T-cell (primary cell): ENCODE results near the gene MNAT1. TPM values are rescaled to one million over a fixed set of nuclear protein-coding genes. Genes with fewer than 3 reads are reported as not detected.

ENCODE experiments used
- ATAC-seq, 4 experiments: fragments of 200-7000 bp in 3 of 4; fragments of 150-1000 bp in 1 of 4; cut with Tn5 transposase; replicated peaks in 1 of 4; 1 replicate in 3 of 4; 2 replicates in 1 of 4; pipeline ENCODE4 v1.10.0; 2021; ENCODE audit warnings: moderate library complexity in 3 of 4, mild to moderate bottlenecking in 2 of 4, moderate number of reproducible peaks in 1 of 4
- CTCF ChIA-PET, 2 donors: fragments of 300-600 bp; sonication (Branson Sonifier 250); formaldehyde crosslinking; loops; one replicate each; lab custom pipeline; 2022; ENCODE audit warnings: antibody characterized with exemption in 2 of 2; lab: Charles Lee
- POLR2A ChIA-PET, 2 donors: fragments of 300-600 bp; sonication (Branson Sonifier 250); formaldehyde crosslinking; loops; one replicate each; lab custom pipeline; 2022; ENCODE audit warnings: antibody characterized with exemption in 2 of 2; lab: Charles Lee
- DNase-seq, 35 experiments: peaks; one replicate each; pipeline versions ENCODE4 v3.0.0 to v3.0.0-alpha.2; 2013 to 2023
- H3K27ac ChIP-seq: one replicate; pipeline ENCODE4 v1.5.1; 2013; ENCODE audit warnings: low read length
- H3K27me3 ChIP-seq, 2 experiments: replicated peaks in 1 of 2; 1 replicate in 1 of 2; 2 replicates in 1 of 2; pipeline versions ENCODE4 v1.6.1 to v1.7.0; 2013; ENCODE audit warnings: low read length in 1 of 2, mixed read lengths in 1 of 2; ENCODE audit not compliant: control insufficient read depth in 2 of 2, insufficient read depth in 2 of 2; ENCODE audit errors: extremely low read depth in 1 of 2
- H3K36me3 ChIP-seq, 2 donors: 1 replicate in 1 of 2; 2 replicates in 1 of 2; pipeline versions ENCODE4 v1.6.1 to v1.7.0; 2013; ENCODE audit warnings: low read length in 1 of 2; ENCODE audit not compliant: control insufficient read depth in 2 of 2, insufficient read depth in 1 of 2; ENCODE audit errors: extremely low read depth in 1 of 2
- H3K4me1 ChIP-seq, 2 experiments: 1 replicate in 1 of 2; 2 replicates in 1 of 2; pipeline versions ENCODE4 v1.6.1 to v1.7.0; 2013; ENCODE audit warnings: low read length in 2 of 2, mixed read lengths in 1 of 2; ENCODE audit not compliant: insufficient read depth in 2 of 2, control insufficient read depth in 1 of 2; ENCODE audit errors: extremely low read depth in 1 of 2
- H3K4me3 ChIP-seq, 2 donors: 1 replicate in 1 of 2; 2 replicates in 1 of 2; pipeline versions ENCODE4 v1.5.1 to v1.7.0; 2013; ENCODE audit warnings: mild to moderate bottlenecking in 2 of 2, low read length in 1 of 2, moderate library complexity in 1 of 2; ENCODE audit not compliant: control insufficient read depth in 1 of 2; ENCODE audit errors: extremely low read depth in 1 of 2
- H3K9me3 ChIP-seq: 2 replicates; pipeline ENCODE4 v1.7.0; 2013
- H3K27ac Mint-ChIP-seq, 2 donors: one replicate each; pipeline ENCODE4 v1.8.0; 2020 to 2021; ENCODE audit warnings: mild to moderate bottlenecking in 2 of 2, mixed read lengths in 2 of 2
- H3K27me3 Mint-ChIP-seq, 2 donors: one replicate each; pipeline ENCODE4 v1.8.0; 2021 to 2022; ENCODE audit warnings: mixed read lengths in 2 of 2
- H3K36me3 Mint-ChIP-seq: one replicate; pipeline ENCODE4 v1.8.0; 2021; ENCODE audit warnings: mixed read lengths
- H3K4me1 Mint-ChIP-seq, 3 donors: one replicate each; pipeline ENCODE4 v1.8.0; 2020 to 2022; ENCODE audit warnings: mixed read lengths in 3 of 3, mild to moderate bottlenecking in 1 of 3
- H3K4me3 Mint-ChIP-seq, 3 donors: one replicate each; pipeline ENCODE4 v1.8.0; 2020 to 2022; ENCODE audit warnings: mild to moderate bottlenecking in 3 of 3, mixed read lengths in 3 of 3, moderate library complexity in 3 of 3
- H3K9me3 Mint-ChIP-seq, 3 donors: one replicate each; pipeline ENCODE4 v1.8.0; 2020 to 2022; ENCODE audit warnings: mixed read lengths in 3 of 3
- WGBS: methylation state at CpG from one replicate; pipeline ENCODE4 v1.1.5; 2013; ENCODE audit warnings: missing lambda C conversion rate; ENCODE audit not compliant: insufficient coverage; 5-methylcytosine and 5-hydroxymethylcytosine counted together
- total RNA-seq, 35 experiments: library from RNA in 6 of 35; stranded (reverse) in 6 of 35; fragments of 120-200 nt in 1 of 35; gene quantifications; one replicate each; pipeline versions ENCODE4 v1.2.1 to v1.2.4 and lab custom pipeline; 2013 to 2026

The MNAT1 gene
- total RNA-seq, 5 donors from 2014 or later (not counting 1 experiment from before 2014, with no cell fraction given) = 14.7 to 24.8 (median 19.2) TPM

GRCh38 chr14:60977847-60978246, 243.3 kb downstream of the MNAT1 start:
- DNase-seq (no peak), ATAC-seq (no peak)
- H3K4me3 Mint-ChIP-seq = no peak overlapping the region
- no peaks in the 10 kb centered on the region for H3K27me3 Mint-ChIP-seq
- no peaks in the 10 kb centered on the region for H3K9me3 ChIP-seq
- H3K4me1 ChIP-seq = peaks cover 12 to 19% of the 10 kb centered on the region in 2 experiments
- no CpG with 5 or more reads among the region's 2 CpGs for WGBS
- H3K27me3 ChIP-seq = no peaks in the 10 kb centered on the region
- H3K27ac ChIP-seq = no peak overlapping the region
- peaks cover 0 to 5% of the 10 kb centered on the region in 2 donors for H3K36me3 ChIP-seq
- ChIA-PET CTCF (no interaction called here), POLR2A (interaction anchor here in 1 of 2 donors (0.7 kb wide), 1 partner anchor 1790 kb away, joined by 3 read pairs; no protein-coding TSS in a partner anchor)
- H3K4me1 Mint-ChIP-seq = peaks cover 19 to 30% (median 20%) of the 10 kb centered on the region in 3 donors
- H3K27ac Mint-ChIP-seq = peak overlapping the region in 1 of 2 donors; percentile 19
- H3K4me3 ChIP-seq = no peak overlapping the region
- H3K9me3 Mint-ChIP-seq = no peaks in the 10 kb centered on the region
- H3K36me3 Mint-ChIP-seq = peaks cover 9% of the 10 kb centered on the region

- Mint-ChIP-seq H3K9me3 (no peaks in the 10 kb centered on the region), H3K4me3 (no peak within 1 kb of the TSS), H3K27ac (no peak within 1 kb of the TSS), H3K27me3 (no peaks in the 10 kb centered on the region), H3K36me3 (peaks cover 13% of the 10 kb centered on the region), H3K4me1 (peaks cover 24 to 30% (median 25%) of the 10 kb centered on the region in 3 donors)
- peaks cover 0 to 8% of the 10 kb centered on the region in 2 donors for H3K36me3 ChIP-seq
- peak within 1 kb of the TSS; percentile 94 for H3K27ac ChIP-seq
- H3K4me1 ChIP-seq = peaks cover 12 to 19% of the 10 kb centered on the region in 2 experiments
- DNase-seq (peak; percentile 83 to 96 (median 89)), ATAC-seq (peak; percentile 88 to 92 (median 91))
- POLR2A ChIA-PET = interaction anchor here (0.5 to 0.6 kb wide), 3 partner anchors 63 to 338 kb away, joined by 3 to 8 read pairs (median 4); no protein-coding TSS in a partner anchor
- H3K4me3 ChIP-seq = peak within 1 kb of the TSS; percentile 99
- no peaks in the 10 kb centered on the region for H3K9me3 ChIP-seq
- under 1% methylated on average over 53 of the region's 59 CpGs for WGBS
- CTCF ChIA-PET = interaction anchor here in 1 of 2 donors (0.5 to 1.4 kb wide), 4 partner anchors 248 to 715 kb away, joined by 3 to 4 read pairs (median 3); no protein-coding TSS in a partner anchor
- H3K27me3 ChIP-seq = no peaks in the 10 kb centered on the region
Measured at GRCh38 chr14:60980811-60981632, 246.5 kb downstream of the MNAT1 start, which contains the start of the genes SLC38A6 and TRMT5. TSS of gene SLC38A6 (plus strand) at chr14:60981245. CDS start at chr14:60981278, 33 bp downstream. TSS of gene TRMT5 (minus strand) at chr14:60981079. CDS start at chr14:60980973, 106 bp downstream.

- Mint-ChIP-seq H3K27me3 (no peaks in the 10 kb centered on the region), H3K27ac (no peak overlapping the region), H3K4me1 (peaks cover 21 to 27% (median 23%) of the 10 kb centered on the region in 3 donors), H3K36me3 (peaks cover 15% of the 10 kb centered on the region), H3K4me3 (no peak overlapping the region), H3K9me3 (no peaks in the 10 kb centered on the region)
- POLR2A ChIA-PET = no interaction called here
- H3K9me3 ChIP-seq = no peaks in the 10 kb centered on the region
- peak overlapping the region; percentile 99 for H3K4me3 ChIP-seq
- no peak for ATAC-seq
- CTCF ChIA-PET = interaction anchor here in 1 of 2 donors (0.6 to 1.4 kb wide), 3 partner anchors 299 to 715 kb away, joined by 3 to 4 read pairs (median 3); no protein-coding TSS in a partner anchor
- H3K27me3 ChIP-seq = no peaks in the 10 kb centered on the region
- DNase-seq = peak in 1 of 35 experiments; percentile 8
- peaks cover 12 to 19% of the 10 kb centered on the region in 2 experiments for H3K4me1 ChIP-seq
- peak overlapping the region; percentile 94 for H3K27ac ChIP-seq
- peaks cover 0 to 8% of the 10 kb centered on the region in 2 donors for H3K36me3 ChIP-seq
- WGBS = no CpG with 5 or more reads among the region's 12 CpGs
Measured at GRCh38 chr14:60981633-60982455, 247.3 kb downstream of the MNAT1 start.

- H3K36me3 Mint-ChIP-seq = peaks cover 19% of the 10 kb centered on the region
- no peaks in the 10 kb centered on the region for H3K27me3 ChIP-seq
- H3K4me3 ChIP-seq = no peak overlapping the region
- H3K9me3 ChIP-seq = no peaks in the 10 kb centered on the region
- no peaks in the 10 kb centered on the region for H3K9me3 Mint-ChIP-seq
- no peak overlapping the region for H3K27ac ChIP-seq
- H3K27ac Mint-ChIP-seq = no peak overlapping the region
- H3K27me3 Mint-ChIP-seq = no peaks in the 10 kb centered on the region
- CTCF ChIA-PET = interaction anchor here in 1 of 2 donors (0.7 kb wide), 1 partner anchor 309 kb away, joined by 3 read pairs; no protein-coding TSS in a partner anchor
- peaks cover 12 to 19% of the 10 kb centered on the region in 2 experiments for H3K4me1 ChIP-seq
- POLR2A ChIA-PET = no interaction called here
- ATAC-seq (no peak), DNase-seq (no peak)
- H3K36me3 ChIP-seq = peaks cover 0 to 12% of the 10 kb centered on the region in 2 donors
- peaks cover 7 to 16% (median 12%) of the 10 kb centered on the region in 3 donors for H3K4me1 Mint-ChIP-seq
- no peak overlapping the region for H3K4me3 Mint-ChIP-seq
- WGBS = no CpG with 5 or more reads among the region's 1 CpG
Measured at GRCh38 chr14:60984196-60984595, 249.6 kb downstream of the MNAT1 start.

GRCh38 chr14:60986500-60986899, 251.9 kb downstream of the MNAT1 start:
- Histone ChIP-seq H3K27me3 (no peaks in the 10 kb centered on the region), H3K36me3 (peaks cover 10 to 20% of the 10 kb centered on the region in 2 donors), H3K27ac (no peak overlapping the region), H3K9me3 (no peaks in the 10 kb centered on the region), H3K4me1 (peaks cover 9 to 12% of the 10 kb centered on the region in 2 experiments), H3K4me3 (no peak overlapping the region)
- ATAC-seq = no peak
- Mint-ChIP-seq H3K4me3 (no peak overlapping the region), H3K4me1 (peaks cover 7 to 18% (median 8%) of the 10 kb centered on the region in 3 donors), H3K36me3 (peaks cover 21% of the 10 kb centered on the region), H3K27ac (no peak overlapping the region), H3K27me3 (no peaks in the 10 kb centered on the region), H3K9me3 (no peaks in the 10 kb centered on the region)
- POLR2A ChIA-PET = interaction anchor here in 1 of 2 donors (0.6 kb wide), 1 partner anchor 10 kb away, joined by 3 read pairs; no protein-coding TSS in a partner anchor
- no CpG with 5 or more reads among the region's 2 CpGs for WGBS
- CTCF ChIA-PET = no interaction called here
- DNase-seq = no peak
